GM23248 (cell line): ENCODE results near the gene MYCBP2. TPM values are rescaled to one million over a fixed set of nuclear protein-coding genes. Genes with fewer than 3 reads are reported as not detected.

ENCODE experiments used
- DNase-seq: peaks from one replicate; pipeline ENCODE4 v3.0.0-alpha.2; 2015
- H2AFZ ChIP-seq: fragments of 200-600 bp; sonication (generic); 2 replicates; pipeline ENCODE4 v1.6.1; 2016; ENCODE audit warnings: antibody characterized with exemption
- H3F3A ChIP-seq: fragments of 200-600 bp; sonication (generic); 2 replicates; pipeline ENCODE4 v1.6.1; 2016; ENCODE audit warnings: mild to moderate bottlenecking, antibody characterized with exemption, mixed run types; ENCODE audit not compliant: insufficient read depth
- H3K27ac ChIP-seq: fragments of 200-600 bp; sonication (generic); 2 replicates; pipeline ENCODE4 v1.5.1; 2016; ENCODE audit warnings: mild to moderate bottlenecking
- H3K27me3 ChIP-seq: fragments of 200-600 bp; sonication (generic); replicated peaks from 2 replicates; pipeline ENCODE4 v1.6.1; 2016; ENCODE audit warnings: mild to moderate bottlenecking; ENCODE audit not compliant: insufficient read depth
- H3K36me3 ChIP-seq: fragments of 200-600 bp; sonication (generic); 2 replicates; pipeline ENCODE4 v1.6.1; 2016; ENCODE audit warnings: low read depth, mild to moderate bottlenecking
- H3K4me1 ChIP-seq: fragments of 200-600 bp; sonication (generic); 2 replicates; pipeline ENCODE4 v1.6.1; 2016; ENCODE audit warnings: mild to moderate bottlenecking; ENCODE audit not compliant: insufficient read depth
- H3K4me2 ChIP-seq: fragments of 200-600 bp; sonication (generic); one replicate; pipeline ENCODE4 v1.6.1; 2016; ENCODE audit warnings: mild to moderate bottlenecking; ENCODE audit not compliant: unreplicated experiment
- H3K4me3 ChIP-seq: fragments of 200-600 bp; sonication (generic); 2 replicates; pipeline ENCODE4 v1.5.1; 2016; ENCODE audit warnings: mild to moderate bottlenecking
- H3K79me2 ChIP-seq: fragments of 200-600 bp; sonication (generic); 2 replicates; pipeline ENCODE4 v1.6.1; 2016; ENCODE audit warnings: mild to moderate bottlenecking; ENCODE audit not compliant: insufficient read depth
- H3K9ac ChIP-seq: fragments of 200-600 bp; sonication (generic); 2 replicates; pipeline ENCODE4 v1.6.1; 2016; ENCODE audit warnings: mild to moderate bottlenecking
- H3K9me2 ChIP-seq: fragments of 200-600 bp; sonication (generic); 2 replicates; pipeline ENCODE4 v1.6.1; 2016; ENCODE audit warnings: mixed run types, mild to moderate bottlenecking, moderate library complexity; ENCODE audit not compliant: insufficient read depth
- H3K9me3 ChIP-seq: fragments of 200-600 bp; sonication (generic); one replicate; pipeline ENCODE4 v1.6.1; 2017; ENCODE audit warnings: low read depth
- H4K20me1 ChIP-seq: fragments of 200-600 bp; sonication (generic); 2 replicates; pipeline ENCODE4 v1.6.0; 2016; ENCODE audit not compliant: insufficient read depth
- EZH2 ChIP-seq: fragments of 200-600 bp; sonication (generic); IDR thresholded peaks from 2 replicates; pipeline ENCODE4 v1.6.1; 2018; ENCODE audit warnings: antibody characterized with exemption, mild to moderate bottlenecking; ENCODE audit not compliant: insufficient read depth, poor library complexity, severe bottlenecking
- EZH2phosphoT487 ChIP-seq: fragments of 200-600 bp; sonication (generic); IDR thresholded peaks from 2 replicates; pipeline ENCODE4 v1.6.1; 2018; ENCODE audit warnings: antibody characterized with exemption, moderate library complexity, mild to moderate bottlenecking, low read depth; ENCODE audit not compliant: insufficient read depth
- WGBS, 2 experiments: methylation state at CpG; one replicate each; pipeline ENCODE4 v1.1.6; 2015 to 2017; ENCODE audit warnings: low lambda C conversion rate in 2 of 2, low coverage in 1 of 2; ENCODE audit errors: missing lambda C conversion rate in 2 of 2; 5-methylcytosine and 5-hydroxymethylcytosine counted together
- in situ Hi-C: fragments of 300-500 bp; cut with MboI; formaldehyde crosslinking; loops from 2 replicates; pipeline ENCODE4 v1.15.0; 2020
- polyA plus RNA-seq: library from polyadenylated mRNA; unstranded; fragments of >200 nt; fragmentation: Nextera tagmentation; extraction: Ambion mirVana; gene quantifications from 2 replicates; pipeline ENCODE4 v1.2.1, GENCODE V29; 2016
- total RNA-seq: library from RNA; depleted of rRNA; stranded (reverse); fragments of >200 nt; shearing (Covaris generic); gene quantifications from 2 replicates; pipeline ENCODE4 v1.2.3, GENCODE V29; 2014

The MYCBP2 gene
- total and polyA plus RNA-seq, 2 experiments from 2014 or later, result 27.4 to 61.8 TPM

DNA sequence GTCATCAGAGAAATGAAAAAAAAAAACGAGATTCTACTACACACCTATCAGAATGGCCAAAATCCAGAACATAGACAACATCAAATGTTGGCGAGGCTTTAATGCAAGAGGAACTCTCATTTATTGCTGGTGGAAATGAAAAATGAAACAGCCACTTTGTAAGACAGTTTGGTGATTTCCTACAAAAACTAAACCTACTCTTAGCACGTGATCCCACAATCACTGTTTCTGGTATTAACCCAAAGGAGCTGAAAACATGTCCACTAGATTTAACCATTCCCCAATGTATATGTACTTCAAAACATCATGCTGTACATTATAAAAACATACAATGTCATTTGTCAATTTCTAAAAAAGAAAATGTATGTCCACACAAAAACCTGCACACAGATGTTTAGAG is 13.0 kb downstream of the MYCBP2 start:
- Histone ChIP-seq H4K20me1 (0 out of 2 replicates have a peak, but pooled peaks cover 9% of the 10 kb centered on the region), H3K79me2 (peaks cover 100% of the 10 kb centered on the region), H3K9me2 (no peaks in the 10 kb centered on the region), H3K27ac (no peak overlapping the region), H3K36me3 (no peaks in the 10 kb centered on the region), H2AFZ (no peak overlapping the region), H3K9ac (no peak overlapping the region), H3F3A (0 out of 2 replicates have a peak, but pooled peaks cover 4% of the 10 kb centered on the region), H3K4me1 (peaks cover 29% of the 10 kb centered on the region), H3K27me3 (no peaks in the 10 kb centered on the region), H3K4me2 (no peak overlapping the region), H3K9me3 (no peaks in the 10 kb centered on the region), H3K4me3 (no peak overlapping the region)
- 74 to 78% methylated on average over 3 of the region's 3 CpGs for WGBS, 2 experiments
- in situ Hi-C loops, result no loop called here
- TF ChIP-seq EZH2, result no peak
- TF ChIP-seq EZH2phosphoT487, result no peak
- DNase-seq, result no peak

DNA sequence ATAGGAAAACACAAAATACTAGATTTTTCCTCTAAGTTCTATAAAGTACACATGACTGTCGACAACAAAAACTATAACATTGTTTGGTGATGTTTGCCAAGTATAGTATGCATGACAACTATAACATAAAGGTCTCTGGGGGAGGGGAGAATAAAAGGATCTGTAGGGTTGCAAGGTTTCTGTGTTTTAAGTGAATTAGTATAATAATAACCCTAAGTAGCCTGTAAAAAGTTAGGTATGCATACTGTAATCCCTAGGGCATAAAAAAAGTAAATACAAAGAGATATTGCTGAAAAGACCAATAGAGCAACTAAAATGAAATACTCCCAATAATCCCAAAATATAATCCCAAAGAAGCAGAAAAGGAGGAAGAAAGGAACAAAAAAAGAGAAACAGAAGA is 14.6 kb downstream of the MYCBP2 start:
- H4K20me1 ChIP-seq, result 0 out of 2 replicates have a peak, but pooled peaks cover 9% of the 10 kb centered on the region
- TF ChIP-seq EZH2phosphoT487 (no peak), EZH2 (no peak)

DNA sequence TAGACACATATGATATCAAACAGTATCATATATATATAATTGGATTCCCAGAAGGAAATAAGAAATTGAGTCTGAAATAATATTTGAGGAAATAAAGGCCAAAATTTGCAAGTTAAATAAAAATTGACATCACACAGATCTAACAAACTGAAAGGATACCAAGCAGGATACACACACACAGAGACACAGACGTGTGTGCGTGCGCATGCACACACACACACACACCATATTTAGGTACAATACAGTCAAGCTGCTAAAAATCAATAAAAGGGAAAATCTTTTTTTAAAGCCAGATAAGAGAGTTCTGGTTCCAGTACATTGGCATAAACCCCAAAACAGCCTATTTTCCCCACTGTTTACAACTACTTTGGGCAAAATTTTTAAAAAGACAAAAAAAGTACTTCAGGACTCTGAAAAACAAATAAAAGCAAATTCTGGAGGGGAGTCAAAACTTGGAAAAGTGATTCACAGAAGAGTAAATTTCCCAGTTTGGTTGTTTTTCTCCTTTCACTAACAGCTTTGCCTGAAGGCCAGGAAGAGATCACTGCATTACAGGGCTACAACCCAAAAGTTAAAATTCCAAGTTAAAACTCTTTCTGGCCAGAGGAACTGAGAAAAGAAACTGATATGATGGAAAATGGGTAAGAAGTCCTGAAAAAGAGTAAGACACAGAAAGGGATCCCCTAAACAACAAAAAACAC is 16.2 kb downstream of the MYCBP2 start:
- Histone ChIP-seq H3K79me2 (peaks cover 100% of the 10 kb centered on the region), H2AFZ (0 out of 2 replicates have a peak overlapping the region, but pooled peaks have one; percentile 2), H3K9me3 (no peaks in the 10 kb centered on the region), H3K9me2 (no peaks in the 10 kb centered on the region), H3K4me2 (peak overlapping the region; percentile 36), H3F3A (0 out of 2 replicates have a peak, but pooled peaks cover 4% of the 10 kb centered on the region), H3K27ac (peak overlapping the region; percentile 12), H3K4me3 (no peak overlapping the region), H3K36me3 (no peaks in the 10 kb centered on the region), H3K9ac (peak overlapping the region; percentile 6; the same call in 1 of the 2 replicates), H3K27me3 (no peaks in the 10 kb centered on the region), H4K20me1 (0 out of 2 replicates have a peak, but pooled peaks cover 9% of the 10 kb centered on the region), H3K4me1 (peaks cover 40% of the 10 kb centered on the region)
- DNase-seq, result peak; percentile 50
- in situ Hi-C loops, result no loop called here
- TF ChIP-seq EZH2, result no peak
- TF ChIP-seq EZH2phosphoT487, result no peak
- WGBS, 2 experiments, result 52 to 56% methylated on average over 3 of the region's 3 CpGs

More for the DNA sequence above, 14.6 kb downstream of the MYCBP2 start:
- Histone ChIP-seq H3K9me3 (no peaks in the 10 kb centered on the region), H2AFZ (no peak overlapping the region), H3K27me3 (no peaks in the 10 kb centered on the region), H3K9me2 (no peaks in the 10 kb centered on the region), H3K36me3 (no peaks in the 10 kb centered on the region), H3K9ac (no peak overlapping the region), H3K4me1 (peaks cover 29% of the 10 kb centered on the region), H3K79me2 (peaks cover 100% of the 10 kb centered on the region), H3K27ac (no peak overlapping the region), H3K4me3 (no peak overlapping the region), H3K4me2 (no peak overlapping the region), H3F3A (0 out of 2 replicates have a peak, but pooled peaks cover 4% of the 10 kb centered on the region)
- 0 to 11% methylated on average over 1 of the region's 1 CpG for WGBS, 2 experiments
- DNase-seq, result no peak
- in situ Hi-C loops, result no loop called here

DNA sequence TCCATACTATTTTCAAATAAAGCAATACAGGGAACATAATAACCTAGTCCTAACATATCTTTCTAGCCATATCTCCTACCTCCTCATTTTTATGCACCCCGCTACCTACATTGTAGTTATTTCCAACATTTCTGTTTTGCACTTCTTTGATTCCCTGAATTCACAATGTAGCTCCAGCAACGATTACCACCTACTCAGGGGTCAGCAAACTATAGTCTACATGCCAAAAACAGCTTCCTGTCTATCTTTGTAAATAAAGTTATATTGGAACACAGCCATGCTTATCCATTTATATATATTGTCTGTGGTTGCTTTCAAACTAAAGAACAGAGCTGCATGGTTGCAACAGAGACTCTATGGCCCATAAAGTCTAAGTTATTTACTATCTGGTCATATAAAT is 16.7 kb downstream of the MYCBP2 start:
- no peak overlapping the region for H3K4me2 ChIP-seq
- in situ Hi-C loops, result no loop called here
- H3K4me3 ChIP-seq, result no peak overlapping the region
- H3K9me2 ChIP-seq, result no peaks in the 10 kb centered on the region
- H3K79me2 ChIP-seq, result peaks cover 100% of the 10 kb centered on the region
- TF ChIP-seq EZH2phosphoT487 (no peak), EZH2 (no peak)
- 94 to 96% methylated on average over 2 of the region's 2 CpGs for WGBS, 2 experiments
- no peak overlapping the region for H3K9ac ChIP-seq
- no peak overlapping the region for H2AFZ ChIP-seq
- peaks cover 9% of the 10 kb centered on the region; the same call in 1 of the 2 replicates for H3F3A ChIP-seq
- no peaks in the 10 kb centered on the region for H3K27me3 ChIP-seq
- H3K36me3 ChIP-seq, result no peaks in the 10 kb centered on the region
- H3K4me1 ChIP-seq, result peaks cover 46% of the 10 kb centered on the region
- H3K27ac ChIP-seq, result no peak overlapping the region
- no peaks in the 10 kb centered on the region for H3K9me3 ChIP-seq
- DNase-seq, result no peak
- 0 out of 2 replicates have a peak, but pooled peaks cover 9% of the 10 kb centered on the region for H4K20me1 ChIP-seq
